Large intestine (tissue), 3 donors: ENCODE data around the gene GBP3. TPM values are rescaled to one million over a fixed set of nuclear protein-coding genes. Genes with fewer than 3 reads are reported as not detected.
"Not testable (repeated sequence)": the region's sequence is repeated elsewhere in the genome, so short reads cannot be mapped to it uniquely, and the experiment has no call there.

Source experiments
- DNase-seq, 2 donors: peaks; one replicate each; pipeline versions ENCODE4 v3.0.0 to v3.0.0-alpha.2; 2013
- H3K27ac ChIP-seq: one replicate; pipeline ENCODE4 v1.5.1; 2013; ENCODE audit warnings: low read length
- H3K27me3 ChIP-seq: 2 replicates; pipeline ENCODE4 v1.6.1; 2013; ENCODE audit warnings: low read length; ENCODE audit not compliant: control insufficient read depth, insufficient read depth
- H3K36me3 ChIP-seq: 2 replicates; pipeline ENCODE4 v1.6.1; 2013; ENCODE audit warnings: low read length; ENCODE audit not compliant: control insufficient read depth, insufficient read depth
- H3K4me1 ChIP-seq: one replicate; pipeline ENCODE4 v1.6.1; 2013; ENCODE audit warnings: low read length; ENCODE audit not compliant: control insufficient read depth, insufficient read depth
- H3K4me3 ChIP-seq: one replicate; pipeline ENCODE4 v1.5.1; 2013; ENCODE audit warnings: low read length
- H3K9me3 ChIP-seq: one replicate; pipeline ENCODE4 v1.6.1; 2013; ENCODE audit warnings: mild to moderate bottlenecking, low read depth, low read length, moderate library complexity; ENCODE audit not compliant: control insufficient read depth
- WGBS: methylation state at CpG from one replicate; pipeline ENCODE4 v1.1.5; 2013; ENCODE audit warnings: low lambda C conversion rate; ENCODE audit not compliant: insufficient coverage; 5-methylcytosine and 5-hydroxymethylcytosine counted together
- polyA plus RNA-seq: library from polyadenylated mRNA; unstranded; fragments of 120-200 nt; gene quantifications from one replicate; pipeline ENCODE4 v1.2.1, GENCODE V29; 2013

Gene GBP3
- polyA plus RNA-seq, 1 donor = 109 TPM

DNA sequence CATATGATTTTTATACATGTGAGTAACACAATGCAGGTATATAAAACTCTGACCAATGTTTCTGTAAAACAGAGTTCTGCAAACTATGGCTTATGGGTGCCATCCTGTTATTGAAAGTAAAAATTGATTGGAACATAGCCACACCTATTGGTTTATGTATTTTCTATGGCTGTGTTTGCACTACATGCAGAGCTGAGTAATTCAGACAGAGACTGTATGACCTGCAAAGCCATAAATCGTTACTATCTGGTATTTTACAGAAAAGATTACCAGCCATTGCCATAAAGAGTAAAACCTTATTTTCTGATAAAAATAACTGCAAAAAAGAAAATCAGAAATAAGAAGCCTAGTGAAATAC lies 29.3 kb upstream of the GBP3 start:
- H3K36me3 ChIP-seq = peaks cover 15% of the 10 kb centered on the region
- peak in 1 of 2 donors; percentile 48 for DNase-seq

DNA sequence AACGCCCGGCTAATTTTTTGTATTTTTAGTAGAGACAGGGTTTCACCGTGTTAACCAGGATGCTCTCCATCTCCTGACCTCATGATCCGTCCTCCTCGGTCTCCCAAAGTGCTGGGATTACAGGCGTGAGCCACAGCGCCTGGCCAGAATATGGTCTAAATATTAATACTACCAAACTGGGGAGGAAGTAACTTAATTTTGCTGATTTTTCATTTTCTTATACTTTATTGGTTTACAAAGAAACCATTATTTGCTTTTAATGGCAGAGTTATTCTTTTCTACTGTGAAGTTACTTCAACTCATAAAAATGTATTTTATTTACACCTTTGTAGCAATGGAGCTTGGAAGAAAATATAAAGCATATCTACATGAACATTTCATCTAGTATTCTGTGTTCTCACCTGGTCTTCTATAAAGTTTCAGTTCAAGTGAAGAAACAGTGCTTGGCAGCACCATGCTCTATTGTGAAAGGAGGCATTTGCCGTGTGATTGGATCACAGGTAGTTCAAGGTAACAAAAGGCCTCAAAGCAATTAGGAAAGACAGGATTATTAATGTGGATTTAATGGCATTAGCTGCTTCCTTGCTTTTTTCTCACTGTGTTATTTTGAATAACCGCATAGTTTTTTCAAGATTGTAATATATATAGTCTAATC lies 28.8 kb upstream of the GBP3 start:
- no peak overlapping the region for H3K4me3 ChIP-seq
- H3K36me3 ChIP-seq = peaks cover 10% of the 10 kb centered on the region
- peaks cover 31% of the 10 kb centered on the region for H3K4me1 ChIP-seq
- peak; percentile 54 to 74 for DNase-seq
- WGBS = no CpG with 5 or more reads among the region's 9 CpGs
- no peaks in the 10 kb centered on the region for H3K27me3 ChIP-seq
- no peaks in the 10 kb centered on the region for H3K9me3 ChIP-seq
- peak overlapping the region; percentile 73 for H3K27ac ChIP-seq

More for the DNA sequence above, 29.3 kb upstream of the GBP3 start:
- Histone ChIP-seq H3K27ac (peak overlapping the region; percentile 73), H3K27me3 (no peaks in the 10 kb centered on the region), H3K4me3 (no peak overlapping the region), H3K4me1 (peaks cover 30% of the 10 kb centered on the region), H3K9me3 (no peaks in the 10 kb centered on the region)
- no CpG with 5 or more reads among the region's 1 CpG for WGBS

GRCh38 chr1:89050649-89051033 lies 28.0 kb upstream of the GBP3 start:
- no peak for DNase-seq
- Histone ChIP-seq H3K36me3 (peaks cover 6% of the 10 kb centered on the region), H3K27me3 (no peaks in the 10 kb centered on the region), H3K4me3 (no peak overlapping the region), H3K4me1 (peaks cover 39% of the 10 kb centered on the region), H3K27ac (peak overlapping the region; percentile 36), H3K9me3 (no peaks in the 10 kb centered on the region)
- WGBS = no CpG with 5 or more reads among the region's 11 CpGs

DNA sequence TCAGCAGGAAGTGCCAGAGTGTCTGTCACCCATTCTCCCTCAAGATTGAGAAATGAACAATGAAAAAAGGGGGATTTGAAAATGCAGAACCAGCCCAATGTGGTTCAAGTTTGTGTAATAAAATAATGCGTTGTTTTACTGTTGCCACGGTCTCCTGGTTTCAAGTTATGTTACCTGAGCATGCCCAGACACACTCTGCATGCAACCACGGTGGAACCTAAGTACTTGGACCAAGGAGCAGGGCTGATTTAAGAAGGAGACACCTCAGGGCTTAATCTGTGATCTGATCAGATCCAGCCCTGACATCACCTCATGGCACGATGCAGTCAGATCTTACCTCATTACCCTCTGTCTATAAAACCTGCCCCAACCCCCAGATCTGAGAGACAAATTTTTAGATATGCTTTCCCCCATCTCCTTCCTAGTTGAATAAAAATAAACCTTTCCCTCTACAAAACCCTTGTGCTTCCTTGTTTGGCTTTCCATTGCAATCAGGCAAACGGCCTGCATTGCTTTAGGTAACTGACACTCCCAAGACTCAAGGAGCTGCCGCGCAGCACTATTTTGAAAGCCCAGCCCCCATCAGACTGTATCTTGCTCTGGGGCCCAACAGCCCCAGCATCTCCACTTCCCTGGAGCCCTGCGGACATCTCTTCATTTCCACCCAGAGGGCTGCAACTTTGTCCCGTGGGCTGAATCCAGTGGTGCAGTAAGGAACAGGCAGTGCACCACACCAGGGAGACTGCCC lies 27.4 kb upstream of the GBP3 start:
- not testable (repeated sequence) for H3K36me3 ChIP-seq, H3K4me3 ChIP-seq, H3K27me3 ChIP-seq, H3K9me3 ChIP-seq
- no CpG with 5 or more reads among the region's 9 CpGs for whole genome bisulfite sequencing
- peaks cover 41% of the 10 kb centered on the region for H3K4me1 ChIP-seq
- DNase-seq = peak; percentile 33 to 62
- H3K27ac ChIP-seq = peak overlapping the region; percentile 36

DNA sequence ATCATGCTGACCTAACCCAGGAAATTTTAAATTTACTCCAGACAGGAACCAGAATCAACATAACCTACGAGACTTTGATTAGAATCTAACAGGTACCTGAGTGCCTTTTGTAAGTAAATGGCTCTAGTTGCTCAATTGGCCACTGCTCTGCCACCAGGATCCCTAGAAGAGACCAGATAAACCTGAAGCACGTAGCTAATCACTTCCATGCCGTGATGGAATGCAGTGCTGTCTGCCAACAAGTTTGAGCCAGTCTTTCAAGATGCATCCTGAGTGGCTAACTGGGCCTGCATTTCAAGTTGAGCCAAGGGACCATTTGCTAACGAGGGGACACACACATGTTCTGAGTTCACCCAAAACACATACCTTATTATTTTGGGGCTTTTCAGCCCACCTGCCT lies 26.5 kb upstream of the GBP3 start:
- H3K4me3 ChIP-seq, DNase-seq, H3K9me3 ChIP-seq, H3K27me3 ChIP-seq, H3K36me3 ChIP-seq: not testable (repeated sequence)
- H3K4me1 ChIP-seq = peaks cover 45% of the 10 kb centered on the region
- H3K27ac ChIP-seq = peak overlapping the region; percentile 36
- WGBS = no CpG with 5 or more reads among the region's 4 CpGs

- Histone ChIP-seq H3K27ac (no peak overlapping the region), H3K4me1 (peaks cover 54% of the 10 kb centered on the region), H3K4me3 (no peak overlapping the region), H3K36me3 (no peaks in the 10 kb centered on the region), H3K27me3 (no peaks in the 10 kb centered on the region), H3K9me3 (peaks cover 13% of the 10 kb centered on the region)
- no peak for DNase-seq
- WGBS = no CpG with 5 or more reads among the region's 3 CpGs
Observed at GRCh38 chr1:89047734-89048133, 25.1 kb upstream of the GBP3 start.

DNA sequence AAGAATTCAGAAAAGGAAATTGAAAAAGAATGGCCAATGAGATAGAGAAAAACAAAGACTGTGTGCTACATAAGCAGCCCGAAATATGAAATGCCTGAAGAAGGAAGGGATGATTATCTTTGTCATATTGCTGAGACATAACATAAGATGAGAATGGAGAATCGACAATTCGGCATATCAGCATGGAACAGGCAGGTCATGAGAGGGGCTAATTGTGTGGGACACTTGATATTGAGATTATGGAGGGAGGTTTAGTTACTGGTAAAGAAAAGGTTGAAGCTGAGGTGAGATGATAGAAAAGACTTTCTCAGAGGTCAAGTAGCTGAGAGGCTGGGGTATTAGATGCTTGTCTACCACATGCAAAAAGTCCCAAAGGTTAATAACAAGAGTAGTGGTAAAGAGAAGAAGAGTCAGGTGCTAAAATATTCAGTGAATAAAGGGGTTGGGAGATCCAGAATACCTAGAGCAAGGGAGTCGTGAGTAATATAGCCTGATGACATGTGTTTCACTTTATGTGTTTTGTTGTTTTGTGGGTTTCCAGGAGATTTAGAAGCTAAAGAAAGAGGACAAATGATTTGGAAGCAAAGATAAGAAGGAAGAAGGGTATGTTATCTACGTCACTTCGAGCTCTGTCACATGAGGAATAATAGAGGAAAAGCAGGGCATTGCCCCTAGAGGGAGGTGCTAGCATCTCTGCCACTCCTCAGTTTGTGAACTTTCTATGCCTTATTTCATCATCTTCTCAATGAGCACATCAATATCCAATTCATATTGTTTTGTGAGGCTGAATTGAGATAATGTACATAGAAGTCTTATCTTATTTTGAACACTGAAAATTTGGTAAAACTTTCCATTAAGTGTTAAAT lies 23.9 kb upstream of the GBP3 start:
- peak; percentile 71 to 78 for DNase-seq
- 100% methylated on average over 2 of the region's 6 CpGs for WGBS
- Histone ChIP-seq H3K27ac (peak overlapping the region; percentile 73), H3K9me3 (peaks cover 17% of the 10 kb centered on the region), H3K4me1 (peaks cover 44% of the 10 kb centered on the region)
- not testable (repeated sequence) for H3K4me3 ChIP-seq, H3K36me3 ChIP-seq, H3K27me3 ChIP-seq

- Histone ChIP-seq H3K36me3 (no peaks in the 10 kb centered on the region), H3K4me1 (peaks cover 33% of the 10 kb centered on the region), H3K4me3 (no peak overlapping the region), H3K27ac (peak overlapping the region; percentile 86), H3K27me3 (no peaks in the 10 kb centered on the region), H3K9me3 (peaks cover 17% of the 10 kb centered on the region)
- 7% methylated on average over 2 of the region's 2 CpGs for WGBS
- DNase-seq = peak; percentile 90 to 98
Observed at GRCh38 chr1:89044970-89045721, 22.5 kb upstream of the GBP3 start.

- Histone ChIP-seq H3K4me1 (peaks cover 24% of the 10 kb centered on the region), H3K4me3 (no peak overlapping the region), H3K9me3 (peaks cover 17% of the 10 kb centered on the region), H3K36me3 (no peaks in the 10 kb centered on the region), H3K27me3 (no peaks in the 10 kb centered on the region), H3K27ac (peak overlapping the region; percentile 86)
- no peak for DNase-seq
- 100% methylated on average over 1 of the region's 5 CpGs for WGBS
Observed at GRCh38 chr1:89043940-89044339, 21.3 kb upstream of the GBP3 start.

DNA sequence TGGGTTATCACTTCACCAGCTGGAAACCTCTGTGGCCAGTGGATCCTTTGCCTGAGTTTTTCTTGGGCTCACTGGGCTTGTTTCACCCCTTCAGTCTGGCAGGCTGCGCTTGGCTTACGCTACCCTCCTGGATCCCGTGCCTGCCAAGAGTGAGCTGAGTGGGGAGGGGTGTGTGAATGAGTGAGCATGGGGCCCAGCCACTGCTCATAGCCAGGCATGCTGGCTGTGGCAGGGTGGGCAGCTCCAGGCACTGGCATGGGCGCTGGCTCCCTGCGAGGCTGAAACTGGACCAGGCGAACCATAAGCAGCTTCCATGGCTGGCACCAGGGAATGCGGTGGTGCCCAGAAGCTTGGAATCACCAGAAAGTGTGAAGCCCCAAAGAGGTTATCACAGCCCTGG lies 19.8 kb upstream of the GBP3 start:
- no peak for DNase-seq
- WGBS = no CpG with 5 or more reads among the region's 7 CpGs
- H3K4me1 ChIP-seq = peaks cover 24% of the 10 kb centered on the region
- no peaks in the 10 kb centered on the region for H3K27me3 ChIP-seq
- peaks cover 17% of the 10 kb centered on the region for H3K9me3 ChIP-seq
- no peak overlapping the region for H3K27ac ChIP-seq
- no peaks in the 10 kb centered on the region for H3K36me3 ChIP-seq
- no peak overlapping the region for H3K4me3 ChIP-seq
